Islet of Langerhans (tissue), 1 donor: ENCODE measurements around the gene STARD13.

Experiments used
- FAIRE-seq: peaks from one replicate; lab custom pipeline; 2011; peaks lifted over from hg19 to GRCh38; lab: Jason Lieb, UNC

Gene STARD13

GRCh38 chr13:33307843-33308242 is 22.3 kb upstream of the STARD13 start:
- no peak for FAIRE-seq

- FAIRE-seq, result peak; percentile 51
These were observed 18.5 kb upstream of the STARD13 start for GRCh38 chr13:33303855-33304597.

GRCh38 chr13:33299626-33300025 is 14.1 kb upstream of the STARD13 start:
- FAIRE-seq, result no peak

- FAIRE-seq, result no peak
These were observed 11.4 kb upstream of the STARD13 start for GRCh38 chr13:33296793-33297425.

- no peak for FAIRE-seq
These were observed 7.2 kb upstream of the STARD13 start for GRCh38 chr13:33292712-33293111.

- no peak for FAIRE-seq
These were observed 4.9 kb upstream of the STARD13 start for GRCh38 chr13:33290421-33290965.

GRCh38 chr13:33289966-33290365 is 4.4 kb upstream of the STARD13 start:
- no peak for FAIRE-seq

GRCh38 chr13:33287142-33287882 is 1.8 kb upstream of the STARD13 start:
- FAIRE-seq, result no peak

GRCh38 chr13:33286128-33286527 is 573 bp upstream of the STARD13 start:
- peak; percentile 24 for FAIRE-seq

GRCh38 chr13:33284916-33285315 is 639 bp downstream of the STARD13 start:
- no peak for FAIRE-seq

GRCh38 chr13:33284031-33284430 is 1.5 kb downstream of the STARD13 start:
- FAIRE-seq, result peak; percentile 77

GRCh38 chr13:33283195-33283911 is 2.2 kb downstream of the STARD13 start:
- FAIRE-seq, result peak; percentile 78

GRCh38 chr13:33281951-33282595 is 3.5 kb downstream of the STARD13 start:
- FAIRE-seq, result no peak

- FAIRE-seq, result no peak
These were observed 4.6 kb downstream of the STARD13 start for GRCh38 chr13:33280923-33281322.

GRCh38 chr13:33280279-33280905 is 5.2 kb downstream of the STARD13 start:
- FAIRE-seq, result no peak

- FAIRE-seq, result no peak
These were observed 5.9 kb downstream of the STARD13 start for GRCh38 chr13:33279414-33280278.

- FAIRE-seq, result no peak
These were observed 6.6 kb downstream of the STARD13 start for GRCh38 chr13:33278913-33279312.

- FAIRE-seq, result no peak
These were observed 7.6 kb downstream of the STARD13 start for GRCh38 chr13:33277946-33278345.

- peak; percentile 21 for FAIRE-seq
These were observed 8.4 kb downstream of the STARD13 start for GRCh38 chr13:33277037-33277740.

GRCh38 chr13:33276570-33276969 is 9.0 kb downstream of the STARD13 start:
- no peak for FAIRE-seq
